ENCODE results near the gene LCA5. TPM values are rescaled to one million over a fixed set of nuclear protein-coding genes. Genes with fewer than 3 reads are reported as not detected.

Gene LCA5
- total RNA-seq, 1 donor from 2014 or later = 7.2 TPM

- TF ChIP-seq CTCF (IDR thresholded peaks at IDR 0.05) = no peak
- no peaks in the 10 kb centered on the region for H3K9me3 ChIP-seq
- intact Hi-C loops (cut with DNase I) = no loop called here
- no peaks in the 10 kb centered on the region for H3K27me3 ChIP-seq
- H3K36me3 ChIP-seq = no peaks in the 10 kb centered on the region
- no peak overlapping the region for H3K4me3 ChIP-seq
- no peaks in the 10 kb centered on the region for H3K4me1 ChIP-seq
- DNase-seq (ENCODE audit: low spot score in 2 of 2) = no peak
- no peak overlapping the region for H3K27ac ChIP-seq
These were observed 101.5 kb downstream of the LCA5 start for GRCh38 chr6:79435746-79436145.

Other genes with a start within 250 kb of the LCA5 start
- 73.0 TPM for gene SH3BGRL2, start 93.9 kb upstream of the LCA5 start, total RNA-seq